GM12872 (cell line): ENCODE measurements around the gene SFSWAP.

Source experiments
- TF ChIP-seq, protein P1 (sequence below): IDR thresholded peaks from 3 replicates; pipeline ENCODE4 v1.5.1; 2011; ENCODE audit warnings: low read depth, mild to moderate bottlenecking, low read length, moderate library complexity; ENCODE audit not compliant: insufficient read depth

Gene SFSWAP

DNA sequence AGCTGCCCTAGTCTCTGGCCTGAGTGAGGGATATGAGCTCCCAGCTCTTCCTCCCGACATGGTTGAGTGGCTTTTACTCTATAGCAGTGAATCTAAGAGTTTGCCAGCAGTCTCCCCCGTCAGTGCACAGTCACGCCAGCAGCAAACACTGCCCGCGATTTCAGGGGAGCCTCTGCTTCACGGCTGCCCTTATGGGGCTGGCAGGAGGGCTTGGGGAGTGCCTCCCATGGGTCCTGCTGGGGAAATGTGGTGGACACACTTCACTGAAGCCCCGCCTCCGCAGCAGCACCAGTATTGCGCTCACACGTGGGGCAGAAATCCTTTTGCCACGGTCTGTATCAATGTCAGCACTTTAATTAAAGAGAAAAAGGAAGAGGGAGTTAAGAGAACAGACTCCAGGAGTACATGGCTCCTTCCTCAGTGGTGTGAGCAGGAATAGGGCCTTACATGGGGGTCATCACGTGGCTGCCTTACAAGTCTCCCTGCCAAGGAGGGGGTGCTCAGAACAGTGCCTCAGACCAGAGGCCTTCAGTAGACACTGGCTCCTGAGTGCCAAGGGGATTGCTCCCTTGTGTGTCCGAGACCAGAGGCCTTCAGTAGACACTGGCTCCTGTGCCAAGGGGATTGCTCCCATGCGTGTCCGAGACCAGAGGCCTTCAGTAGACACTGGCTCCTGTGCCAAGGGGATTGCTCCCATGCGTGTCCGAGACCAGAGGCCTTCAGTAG lies 55.7 kb downstream of the SFSWAP start:
- TF ChIP-seq, protein P1, sequence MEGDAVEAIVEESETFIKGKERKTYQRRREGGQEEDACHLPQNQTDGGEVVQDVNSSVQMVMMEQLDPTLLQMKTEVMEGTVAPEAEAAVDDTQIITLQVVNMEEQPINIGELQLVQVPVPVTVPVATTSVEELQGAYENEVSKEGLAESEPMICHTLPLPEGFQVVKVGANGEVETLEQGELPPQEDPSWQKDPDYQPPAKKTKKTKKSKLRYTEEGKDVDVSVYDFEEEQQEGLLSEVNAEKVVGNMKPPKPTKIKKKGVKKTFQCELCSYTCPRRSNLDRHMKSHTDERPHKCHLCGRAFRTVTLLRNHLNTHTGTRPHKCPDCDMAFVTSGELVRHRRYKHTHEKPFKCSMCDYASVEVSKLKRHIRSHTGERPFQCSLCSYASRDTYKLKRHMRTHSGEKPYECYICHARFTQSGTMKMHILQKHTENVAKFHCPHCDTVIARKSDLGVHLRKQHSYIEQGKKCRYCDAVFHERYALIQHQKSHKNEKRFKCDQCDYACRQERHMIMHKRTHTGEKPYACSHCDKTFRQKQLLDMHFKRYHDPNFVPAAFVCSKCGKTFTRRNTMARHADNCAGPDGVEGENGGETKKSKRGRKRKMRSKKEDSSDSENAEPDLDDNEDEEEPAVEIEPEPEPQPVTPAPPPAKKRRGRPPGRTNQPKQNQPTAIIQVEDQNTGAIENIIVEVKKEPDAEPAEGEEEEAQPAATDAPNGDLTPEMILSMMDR: no peak

DNA sequence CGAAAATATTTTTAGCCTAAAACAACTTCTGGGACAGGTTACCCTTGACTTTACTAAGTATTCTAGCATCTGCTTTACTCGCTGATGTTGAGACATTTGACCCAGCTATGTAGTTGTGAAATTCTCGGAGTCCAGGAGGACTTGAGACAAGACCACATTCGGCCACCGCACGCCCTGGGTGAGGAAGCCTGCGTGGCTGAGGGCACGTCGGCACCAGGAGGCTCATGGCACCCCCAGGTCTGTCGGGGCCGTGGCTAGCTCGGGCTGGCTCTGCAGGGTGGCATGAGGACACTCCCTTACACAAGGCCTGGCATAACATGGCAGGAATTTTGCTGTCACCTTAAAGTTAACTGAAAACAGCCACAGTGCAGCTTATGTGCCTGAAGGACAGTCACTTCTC lies 59.2 kb downstream of the SFSWAP start:
- TF ChIP-seq, protein P1: no peak

DNA sequence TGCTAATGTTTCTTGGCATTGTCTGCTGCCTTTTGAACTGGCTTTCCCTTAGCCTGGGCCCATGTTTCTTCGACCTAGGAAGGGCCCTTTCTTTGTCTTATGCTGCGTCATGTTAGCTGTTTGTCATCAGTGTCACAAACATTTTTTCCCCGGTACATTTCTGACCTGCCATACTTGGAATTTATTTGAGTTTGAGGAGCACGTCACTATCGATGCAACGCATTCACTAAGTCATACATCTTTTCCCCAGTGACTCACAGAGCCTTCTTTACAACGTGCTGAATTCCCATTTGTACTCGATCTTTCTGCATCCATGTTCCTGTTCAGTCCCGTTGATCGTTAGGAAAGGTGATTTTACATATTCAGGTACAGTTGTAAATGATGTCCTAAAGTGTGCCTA lies 61.1 kb downstream of the SFSWAP start:
- TF ChIP-seq, protein P1: no peak

- TF ChIP-seq, protein P1: no peak
Measured at GRCh38 chr12:131773582-131774221, 62.8 kb downstream of the SFSWAP start.

- TF ChIP-seq, protein P1: no peak
Measured at GRCh38 chr12:131774576-131775391, 63.9 kb downstream of the SFSWAP start.

- TF ChIP-seq, protein P1: no peak
Measured at GRCh38 chr12:131775392-131776236, 64.7 kb downstream of the SFSWAP start.
